OCI-M2 (cell line): ENCODE results near the gene TACR1.

Source experiments
- DNase-seq: peaks from one replicate; lab custom pipeline; 2025; ENCODE audit not compliant: unreplicated experiment; lab: John Stamatoyannopoulos, UW

Gene TACR1

GRCh38 chr2:75025216-75025615 is 174.1 kb downstream of the TACR1 start:
- no peak for DNase-seq

DNA sequence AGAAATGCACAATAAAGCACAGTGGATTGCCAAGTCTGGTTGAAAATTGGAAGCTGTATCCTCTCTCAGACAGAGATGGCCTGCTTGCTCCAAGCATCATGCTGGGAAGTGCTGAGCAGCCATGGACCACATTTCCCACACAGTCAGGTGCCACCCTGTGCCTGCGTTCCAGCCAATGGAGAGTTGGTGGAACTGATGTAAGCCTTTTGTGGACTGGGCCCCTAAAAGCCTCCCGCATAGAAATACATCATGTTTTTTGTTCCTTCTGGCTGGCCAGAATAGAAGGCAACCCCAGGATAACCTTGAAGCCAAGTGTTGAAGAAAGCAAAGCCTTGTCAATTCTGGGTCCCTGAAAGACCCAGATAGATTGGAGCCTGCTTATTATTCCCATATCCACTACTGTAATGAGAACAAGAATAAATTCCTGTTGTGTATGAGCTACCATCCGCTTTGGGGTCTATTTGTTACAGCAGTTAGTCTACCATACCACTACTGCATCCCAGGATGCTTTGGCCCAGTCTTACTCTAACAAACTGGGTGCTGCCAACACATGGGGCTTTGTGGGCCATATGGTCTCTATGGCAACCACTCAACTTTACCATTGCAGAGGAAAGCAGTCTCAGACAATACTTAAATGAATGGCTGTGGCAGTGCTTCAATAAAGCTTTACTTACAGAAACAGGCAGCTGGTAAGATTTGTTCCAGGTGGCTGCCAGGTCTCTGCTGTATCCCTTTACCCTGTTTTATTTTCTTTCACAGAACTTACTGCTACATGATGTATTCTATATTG is 175.5 kb downstream of the TACR1 start:
- no peak for DNase-seq

- no peak for DNase-seq
Measured at GRCh38 chr2:75022516-75022915, 176.8 kb downstream of the TACR1 start.

- no peak for DNase-seq
Measured at GRCh38 chr2:75021672-75022071, 177.6 kb downstream of the TACR1 start.

GRCh38 chr2:75020476-75020875 is 178.8 kb downstream of the TACR1 start:
- no peak for DNase-seq

GRCh38 chr2:75019790-75020189 is 179.5 kb downstream of the TACR1 start:
- DNase-seq, result no peak

DNA sequence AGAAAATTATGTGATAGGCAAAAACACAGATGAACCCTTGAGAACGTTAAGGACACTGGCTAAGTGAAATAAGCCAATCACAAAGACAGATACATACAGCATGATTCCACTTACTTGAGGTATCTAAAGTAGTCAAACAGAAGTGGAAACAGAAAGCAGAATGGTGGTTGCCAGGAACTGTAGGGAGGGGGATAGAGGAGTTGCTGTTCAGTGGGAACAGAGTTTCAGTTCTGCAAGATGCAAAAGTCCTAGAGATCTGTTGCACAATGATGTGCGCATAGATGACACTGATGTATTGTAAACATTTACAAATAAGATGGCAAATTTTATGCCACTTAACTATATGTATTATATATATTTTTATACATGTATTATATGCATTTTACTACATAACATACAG is 181.2 kb downstream of the TACR1 start:
- no peak for DNase-seq

GRCh38 chr2:75012080-75012479 is 187.2 kb downstream of the TACR1 start:
- DNase-seq, result no peak

- DNase-seq, result no peak
Measured at GRCh38 chr2:75010571-75010970, 188.7 kb downstream of the TACR1 start.

GRCh38 chr2:75007819-75008218 is 191.5 kb downstream of the TACR1 start:
- DNase-seq, result no peak

DNA sequence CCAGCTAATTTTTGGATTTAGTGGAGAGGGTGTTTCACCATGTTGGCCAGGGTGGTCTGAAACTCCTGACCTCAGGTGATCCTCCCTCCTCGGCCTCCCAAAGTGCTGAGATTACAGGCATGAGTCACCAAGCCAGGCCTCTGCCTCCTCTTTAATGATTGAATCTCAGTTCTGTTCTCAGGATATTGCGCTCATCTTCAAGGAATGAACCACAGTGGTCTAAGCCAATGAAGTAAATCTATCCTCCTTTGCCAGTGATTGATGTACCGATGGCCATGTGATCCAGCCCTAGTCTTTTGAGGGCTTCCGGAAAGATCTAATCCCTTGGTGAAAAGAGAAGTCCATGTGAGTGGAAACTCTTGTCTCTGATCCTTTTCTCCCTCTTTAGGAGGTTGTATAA is 192.3 kb downstream of the TACR1 start:
- no peak for DNase-seq

GRCh38 chr2:75006041-75006440 is 193.3 kb downstream of the TACR1 start:
- no peak for DNase-seq

- DNase-seq, result no peak
Measured at GRCh38 chr2:75003773-75004172, 195.5 kb downstream of the TACR1 start.

DNA sequence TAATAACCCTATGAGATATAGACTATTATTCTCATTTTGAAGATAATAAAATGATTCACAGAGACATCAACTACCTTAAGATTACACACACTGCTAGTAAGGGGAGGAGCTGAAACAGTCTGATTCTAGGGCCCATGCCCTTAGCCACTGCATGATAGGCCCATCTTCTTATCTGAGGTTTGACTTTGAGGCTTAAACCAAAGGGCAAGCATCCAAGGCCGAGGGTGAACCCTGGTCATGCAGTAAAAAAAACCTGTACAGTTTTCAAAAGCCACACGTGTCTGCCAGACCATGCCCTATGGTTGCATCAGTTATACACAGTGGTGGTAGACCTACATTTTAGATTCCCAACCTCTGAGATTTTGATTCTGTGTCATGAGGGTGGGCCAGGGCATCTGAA is 196.0 kb downstream of the TACR1 start:
- no peak for DNase-seq

DNA sequence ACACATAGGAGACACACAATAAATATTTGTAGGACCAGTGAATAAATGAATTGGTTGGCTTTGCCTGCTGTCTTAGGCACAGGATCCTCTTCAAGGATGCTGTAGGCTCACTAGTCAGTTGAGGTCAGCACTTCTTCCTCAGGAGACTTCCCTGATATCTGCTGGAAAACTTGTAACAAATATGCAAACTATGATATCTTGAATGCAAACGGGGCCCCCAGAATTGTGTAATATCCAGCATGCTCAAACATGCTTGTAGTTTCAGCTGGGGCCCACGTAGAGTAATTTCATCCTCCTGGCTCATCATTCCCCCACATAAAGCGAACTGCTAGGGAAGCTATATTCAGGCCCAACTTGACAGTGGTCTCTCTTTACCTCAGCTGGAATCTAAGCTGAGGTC is 197.3 kb downstream of the TACR1 start:
- no peak for DNase-seq

GRCh38 chr2:74999468-74999867 is 199.9 kb downstream of the TACR1 start:
- DNase-seq, result no peak
